Activated T-helper 1 cell treated with Interleukin-2 at 50 U/mL for 16 hours (primary cell): Measurements from ENCODE around the gene VASP.

Experiments used
- DNase-seq: peaks from one replicate; pipeline ENCODE4 v3.0.0-alpha.2; 2020; ENCODE audit warnings: low read depth

VASP gene

GRCh38 chr19:45515807-45516401 is 8.6 kb downstream of the VASP start:
- no peak for DNase-seq

- no peak for DNase-seq
Observed at GRCh38 chr19:45517238-45517637, 10.0 kb downstream of the VASP start.

- DNase-seq = no peak
Observed at GRCh38 chr19:45517641-45518468, 10.6 kb downstream of the VASP start.

- DNase-seq = no peak
Observed at GRCh38 chr19:45518469-45518826, 11.2 kb downstream of the VASP start.

GRCh38 chr19:45522010-45522941 is 15.0 kb downstream of the VASP start:
- no peak for DNase-seq

- DNase-seq = peak; percentile 51
Observed at GRCh38 chr19:45523642-45524256, 16.5 kb downstream of the VASP start.

GRCh38 chr19:45524575-45525129 is 17.4 kb downstream of the VASP start:
- no peak for DNase-seq

- no peak for DNase-seq
Observed at GRCh38 chr19:45526143-45526542, 18.9 kb downstream of the VASP start.

GRCh38 chr19:45526971-45527370 is 19.7 kb downstream of the VASP start:
- DNase-seq = no peak

- DNase-seq = no peak
Observed at GRCh38 chr19:45527731-45528130, 20.5 kb downstream of the VASP start.

GRCh38 chr19:45528149-45528743 is 21.0 kb downstream of the VASP start:
- no peak for DNase-seq

GRCh38 chr19:45528744-45529419 is 21.6 kb downstream of the VASP start:
- DNase-seq = no peak

GRCh38 chr19:45529420-45529785 is 22.1 kb downstream of the VASP start:
- DNase-seq = no peak

- DNase-seq = no peak
Observed at GRCh38 chr19:45531349-45531748, 24.1 kb downstream of the VASP start.

GRCh38 chr19:45539459-45539858 is 32.2 kb downstream of the VASP start:
- no peak for DNase-seq

GRCh38 chr19:45542234-45542668 is 35.0 kb downstream of the VASP start:
- DNase-seq = no peak

- no peak for DNase-seq
Observed at GRCh38 chr19:45547211-45547770, 40.0 kb downstream of the VASP start.

- DNase-seq = no peak
Observed at GRCh38 chr19:45547965-45548609, 40.8 kb downstream of the VASP start.

- DNase-seq = no peak
Observed at GRCh38 chr19:45553464-45553863, 46.2 kb downstream of the VASP start.

GRCh38 chr19:45554481-45554880 is 47.2 kb downstream of the VASP start:
- no peak for DNase-seq
